Activated T-helper 1 cell treated with anti-CD3 and anti-CD28 coated beads, Interleukin-12 subunit alpha, Interleukin-12 subunit beta, Interleukin-2, Interleukin-4 antibody, amounts not matched to agents 30 ng/mL and 10 ng/mL and 1 ng/mL, durations not matched to agents 14 hours and 24 hours and 36 hours (primary cell): ENCODE measurements around the gene ABCG4. TPM values are rescaled to one million over a fixed set of nuclear protein-coding genes. Genes with fewer than 3 reads are reported as not detected.
"Not testable (repeated sequence)": the region's sequence is repeated elsewhere in the genome, so short reads cannot be mapped to it uniquely, and the experiment has no call there.

Experiments used
- DNase-seq: peaks from one replicate; pipeline ENCODE4 v3.0.0; 2021; ENCODE audit warnings: low spot score
- H3K27ac Mint-ChIP-seq: one replicate; pipeline ENCODE4 v1.8.0; 2021; ENCODE audit warnings: mild to moderate bottlenecking, mixed read lengths
- H3K27me3 Mint-ChIP-seq: one replicate; pipeline ENCODE4 v1.8.0; 2022; ENCODE audit warnings: mild to moderate bottlenecking, moderate library complexity, mixed read lengths; ENCODE audit not compliant: insufficient read depth
- H3K36me3 Mint-ChIP-seq: one replicate; pipeline ENCODE4 v1.8.0; 2021; ENCODE audit warnings: low read depth, mixed read lengths
- H3K4me1 Mint-ChIP-seq: one replicate; pipeline ENCODE4 v1.8.0; 2021; ENCODE audit warnings: low read depth, mixed read lengths
- H3K4me3 Mint-ChIP-seq: one replicate; pipeline ENCODE4 v1.8.0; 2021; ENCODE audit warnings: mild to moderate bottlenecking, moderate library complexity, mixed read lengths
- H3K9me3 Mint-ChIP-seq: one replicate; pipeline ENCODE4 v1.8.0; 2021; ENCODE audit warnings: mixed read lengths
- intact Hi-C: fragments of 100-400 bp; cut with micrococcal nuclease; formaldehyde crosslinking; loops from one replicate; pipeline ENCODE4 v1.15.1; 2024
- total RNA-seq: library from RNA; stranded (reverse); gene quantifications from 2 replicates; pipeline ENCODE4 v1.2.3, GENCODE V29; 2022

Gene ABCG4
- total RNA-seq, 1 donor from 2014 or later: not detected

- H3K4me3 Mint-ChIP-seq, H3K27ac Mint-ChIP-seq, DNase-seq, intact Hi-C loops, H3K27me3 Mint-ChIP-seq, H3K9me3 Mint-ChIP-seq, H3K36me3 Mint-ChIP-seq: not testable (repeated sequence)
- H3K4me1 Mint-ChIP-seq: peaks cover 18% of the 10 kb centered on the region
Measured at GRCh38 chr11:119167077-119167458, 18.2 kb downstream of the ABCG4 start.

DNA sequence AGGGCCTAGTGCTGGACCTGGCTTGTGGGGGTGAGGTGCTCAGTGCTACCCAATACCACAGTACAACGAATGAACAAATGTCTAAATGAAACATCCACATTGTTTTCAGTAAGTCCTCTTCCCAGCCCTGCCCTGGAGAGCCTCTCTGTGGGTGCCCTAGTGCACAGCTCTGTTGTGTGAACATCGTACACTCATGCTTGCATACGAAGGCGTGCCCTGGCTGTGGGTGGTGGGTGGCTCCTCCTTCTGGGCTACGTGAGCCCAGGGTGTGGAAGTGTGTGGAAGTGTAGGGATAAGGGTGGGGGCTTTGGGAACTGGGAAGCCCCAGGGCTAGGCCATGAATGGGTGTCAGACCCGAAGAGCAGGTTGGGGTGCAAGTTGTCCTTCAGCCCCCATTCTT is 19.1 kb downstream of the ABCG4 start:
- H3K27me3 Mint-ChIP-seq: peaks cover 4% of the 10 kb centered on the region
- H3K27ac Mint-ChIP-seq: peak overlapping the region; percentile 70
- H3K36me3 Mint-ChIP-seq: no peaks in the 10 kb centered on the region
- no peak for DNase-seq
- H3K4me3 Mint-ChIP-seq: peak overlapping the region; percentile 78
- H3K4me1 Mint-ChIP-seq: peaks cover 24% of the 10 kb centered on the region
- intact Hi-C loops: loop anchor here (1.0 to 2.0 kb wide), 9 partner anchors 29 to 153 kb away; partner anchors contain the start of genes C2CD2L, CBL and HINFP
- H3K9me3 Mint-ChIP-seq: no peaks in the 10 kb centered on the region

DNA sequence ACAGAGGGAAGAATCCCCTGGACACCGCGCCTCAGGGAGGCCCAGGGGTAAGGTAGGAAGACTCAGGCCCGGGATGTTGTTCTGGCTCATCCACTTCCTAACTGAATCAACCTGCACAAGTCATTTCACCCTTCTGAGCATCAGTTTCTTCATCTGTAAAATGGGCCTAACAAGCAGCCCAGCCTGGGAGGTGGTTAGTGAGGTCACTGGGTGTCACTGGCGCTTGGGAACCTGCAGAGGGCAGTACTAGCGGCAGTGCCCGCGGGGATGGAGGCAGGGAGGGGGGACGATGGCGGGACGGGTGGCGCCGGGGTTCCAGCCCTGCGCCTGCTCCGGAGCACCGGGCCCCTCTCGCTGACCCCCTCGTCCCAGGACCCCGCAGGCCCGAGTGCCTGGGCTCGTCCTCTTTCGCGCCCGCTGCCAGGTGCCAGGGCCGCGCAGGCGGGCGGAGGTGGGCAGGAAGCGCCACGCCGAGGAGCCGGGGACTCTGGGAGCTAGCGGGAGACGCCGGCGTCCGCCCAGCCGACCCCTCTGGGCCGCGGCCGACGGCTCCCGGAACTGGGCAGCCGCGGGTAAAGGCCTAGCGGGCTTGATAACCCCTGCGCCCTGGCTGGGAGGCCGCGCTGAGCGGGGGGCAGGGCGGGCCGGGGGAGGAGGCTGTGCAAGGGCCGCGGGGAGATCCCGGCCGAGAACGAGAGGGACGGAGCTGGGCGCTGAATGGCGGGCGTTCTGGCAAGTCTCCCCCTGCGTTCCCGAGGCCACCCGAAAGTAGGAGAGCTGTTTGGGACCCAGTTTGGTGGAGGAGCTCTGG is 19.8 kb downstream of the ABCG4 start, which contains the start of gene NLRX1:
TSS of gene NLRX1 (plus strand) at position 255 of the 811 bp plus-strand sequence. CDS start 2,679 bp downstream, outside the sequence.
- intact Hi-C loops: loop anchor here (1.0 to 2.0 kb wide), 10 partner anchors 10 to 153 kb away; partner anchors contain the start of genes C2CD2L, CBL and HINFP
- Mint-ChIP-seq H3K27ac (peak within 1 kb of the TSS; percentile 94), H3K36me3 (no peaks in the 10 kb centered on the region), H3K9me3 (no peaks in the 10 kb centered on the region), H3K4me1 (peaks cover 24% of the 10 kb centered on the region), H3K4me3 (peak within 1 kb of the TSS; percentile 92), H3K27me3 (peaks cover 2% of the 10 kb centered on the region)
- DNase-seq: peak; percentile 77

- Mint-ChIP-seq H3K36me3 (no peaks in the 10 kb centered on the region), H3K9me3 (no peaks in the 10 kb centered on the region), H3K27me3 (peaks cover 2% of the 10 kb centered on the region), H3K27ac (peak overlapping the region; percentile 94), H3K4me1 (peaks cover 24% of the 10 kb centered on the region), H3K4me3 (peak overlapping the region; percentile 92)
- intact Hi-C loops: loop anchor here (1.0 to 2.0 kb wide), 5 partner anchors 9 to 94 kb away; partner anchors contain the start of gene CBL
- peak; percentile 16 for DNase-seq
Measured at GRCh38 chr11:119169282-119169719, 20.4 kb downstream of the ABCG4 start.

GRCh38 chr11:119172513-119172912 is 23.7 kb downstream of the ABCG4 start:
- H3K27ac Mint-ChIP-seq: no peak overlapping the region
- H3K27me3 Mint-ChIP-seq: no peaks in the 10 kb centered on the region
- no peak overlapping the region for H3K4me3 Mint-ChIP-seq
- H3K36me3 Mint-ChIP-seq: peaks cover 6% of the 10 kb centered on the region
- DNase-seq: no peak
- intact Hi-C loops: no loop called here
- no peaks in the 10 kb centered on the region for H3K9me3 Mint-ChIP-seq
- H3K4me1 Mint-ChIP-seq: peaks cover 31% of the 10 kb centered on the region

- peaks cover 9% of the 10 kb centered on the region for H3K36me3 Mint-ChIP-seq
Measured at GRCh38 chr11:119173453-119173852, 24.6 kb downstream of the ABCG4 start.

DNA sequence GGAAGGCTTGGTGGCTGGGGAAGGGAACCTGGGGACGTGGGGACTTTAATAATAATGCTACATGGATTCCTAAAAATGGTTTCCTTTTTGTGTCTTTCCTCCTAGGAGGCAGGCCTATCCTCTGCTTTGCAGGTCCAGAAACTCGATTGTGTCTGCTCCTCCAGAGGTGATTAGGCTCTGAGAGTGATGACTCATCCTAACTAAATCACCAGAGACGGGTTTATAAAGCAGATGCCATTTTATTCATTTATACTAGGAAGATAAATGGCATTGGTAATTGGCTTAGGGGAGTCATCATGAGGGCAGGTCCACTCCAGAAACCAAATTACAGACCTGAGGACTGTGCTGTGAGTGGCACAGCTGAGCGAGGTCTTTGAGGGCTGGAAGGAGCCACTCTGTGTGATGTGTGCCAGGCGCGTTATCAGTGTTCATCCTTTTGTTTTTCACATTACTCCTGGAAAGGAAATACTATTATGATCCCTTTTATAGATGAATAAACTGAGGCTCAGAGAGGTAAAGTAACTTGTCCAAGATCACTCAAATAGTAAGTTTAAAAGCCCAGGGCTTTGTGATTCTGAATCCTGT is 26.7 kb downstream of the ABCG4 start:
- intact Hi-C loops: no loop called here
- H3K27ac Mint-ChIP-seq: peak overlapping the region; percentile 34
- no peak for DNase-seq
- no peak overlapping the region for H3K4me3 Mint-ChIP-seq
- peaks cover 14% of the 10 kb centered on the region for H3K36me3 Mint-ChIP-seq
- H3K9me3 Mint-ChIP-seq: no peaks in the 10 kb centered on the region
- H3K27me3 Mint-ChIP-seq: no peaks in the 10 kb centered on the region
- H3K4me1 Mint-ChIP-seq: peaks cover 31% of the 10 kb centered on the region

More at GRCh38 chr11:119173453-119173852, 24.6 kb downstream of the ABCG4 start:
- DNase-seq: no peak
- intact Hi-C loops: no loop called here
- Mint-ChIP-seq H3K9me3 (no peaks in the 10 kb centered on the region), H3K4me1 (peaks cover 32% of the 10 kb centered on the region), H3K27me3 (no peaks in the 10 kb centered on the region), H3K27ac (no peak overlapping the region), H3K4me3 (no peak overlapping the region)

- H3K36me3 Mint-ChIP-seq: peaks cover 18% of the 10 kb centered on the region
- peak overlapping the region; percentile 80 for H3K27ac Mint-ChIP-seq
- H3K27me3 Mint-ChIP-seq: no peaks in the 10 kb centered on the region
- no peak overlapping the region for H3K4me3 Mint-ChIP-seq
- intact Hi-C loops: loop anchor here (1.0 kb wide), 1 partner anchor 9 kb away; no protein-coding TSS in a partner anchor
- no peak for DNase-seq
- H3K4me1 Mint-ChIP-seq: peaks cover 22% of the 10 kb centered on the region
- no peaks in the 10 kb centered on the region for H3K9me3 Mint-ChIP-seq
Measured at GRCh38 chr11:119178166-119178680, 29.4 kb downstream of the ABCG4 start.

GRCh38 chr11:119179342-119179741 is 30.5 kb downstream of the ABCG4 start:
- no peak overlapping the region for H3K27ac Mint-ChIP-seq
- H3K4me1 Mint-ChIP-seq: peaks cover 22% of the 10 kb centered on the region
- H3K27me3 Mint-ChIP-seq: no peaks in the 10 kb centered on the region
- intact Hi-C loops: no loop called here
- no peaks in the 10 kb centered on the region for H3K9me3 Mint-ChIP-seq
- no peak overlapping the region for H3K4me3 Mint-ChIP-seq
- H3K36me3 Mint-ChIP-seq: peaks cover 23% of the 10 kb centered on the region
- no peak for DNase-seq

DNA sequence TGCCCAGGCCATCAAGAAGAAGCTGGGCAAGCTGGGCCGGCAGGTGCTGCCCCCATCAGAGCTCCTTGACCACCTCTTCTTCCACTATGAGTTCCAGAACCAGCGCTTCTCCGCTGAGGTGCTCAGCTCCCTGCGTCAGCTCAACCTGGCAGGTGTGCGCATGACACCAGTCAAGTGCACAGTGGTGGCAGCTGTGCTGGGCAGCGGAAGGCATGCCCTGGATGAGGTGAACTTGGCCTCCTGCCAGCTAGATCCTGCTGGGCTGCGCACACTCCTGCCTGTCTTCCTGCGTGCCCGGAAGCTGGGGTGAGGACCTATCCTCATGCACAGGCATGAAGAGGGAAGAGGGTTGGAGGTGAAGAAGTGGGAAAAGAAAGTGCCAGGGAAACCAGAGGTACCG is 31.1 kb downstream of the ABCG4 start:
- Mint-ChIP-seq H3K36me3 (peaks cover 24% of the 10 kb centered on the region), H3K27ac (no peak overlapping the region), H3K4me3 (no peak overlapping the region), H3K9me3 (no peaks in the 10 kb centered on the region), H3K4me1 (peaks cover 22% of the 10 kb centered on the region), H3K27me3 (no peaks in the 10 kb centered on the region)
- DNase-seq: no peak
- intact Hi-C loops: no loop called here

DNA sequence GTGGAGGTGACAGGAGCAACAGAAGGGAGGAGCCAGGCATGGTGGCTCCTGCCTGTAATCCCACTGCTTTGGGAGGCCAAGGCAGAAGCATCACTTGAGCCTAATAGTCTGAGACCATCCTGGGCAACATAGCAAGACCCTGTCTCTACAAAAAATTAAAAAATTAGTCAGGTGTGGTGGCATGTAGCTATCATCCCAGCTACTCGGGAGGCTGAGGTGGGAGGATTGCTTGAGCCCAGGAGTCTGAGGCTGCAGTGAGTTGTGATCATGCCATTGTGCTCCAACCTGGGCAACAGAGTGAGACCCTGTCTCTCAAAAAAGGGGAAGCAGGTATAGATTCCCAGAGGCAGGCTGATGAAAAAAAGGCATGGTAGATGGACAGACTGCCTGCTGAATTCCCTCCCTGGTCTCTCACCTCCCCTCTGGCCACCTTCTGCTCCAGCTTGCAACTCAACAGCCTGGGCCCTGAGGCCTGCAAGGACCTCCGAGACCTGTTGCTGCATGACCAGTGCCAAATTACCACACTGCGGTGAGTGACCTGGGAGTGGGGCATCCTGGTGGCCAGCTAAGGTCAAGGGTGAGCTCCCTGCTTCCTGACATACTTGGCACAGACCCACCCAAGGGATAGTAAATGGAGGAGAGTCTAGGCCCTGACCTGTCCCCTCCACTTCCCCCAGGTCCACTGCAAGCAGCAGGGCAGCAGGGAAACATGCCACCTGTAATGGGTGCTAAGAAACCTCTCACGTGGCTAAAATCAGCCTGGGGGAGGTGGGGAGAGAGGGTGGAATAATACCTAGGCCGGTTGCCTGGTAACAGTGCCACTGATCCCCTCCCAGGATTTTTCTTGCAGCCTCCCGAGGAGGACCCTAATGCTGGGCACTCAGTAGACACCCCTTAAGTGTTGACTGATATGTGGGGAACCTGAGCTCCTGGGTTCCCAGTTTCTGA is 32.2 kb downstream of the ABCG4 start:
- Mint-ChIP-seq H3K4me1 (peaks cover 15% of the 10 kb centered on the region), H3K9me3 (no peaks in the 10 kb centered on the region), H3K36me3 (peaks cover 17% of the 10 kb centered on the region), H3K27me3 (peaks cover 5% of the 10 kb centered on the region), H3K4me3 (no peak overlapping the region), H3K27ac (no peak overlapping the region)
- no peak for DNase-seq
- intact Hi-C loops: no loop called here
